Activated T-helper 1 cell treated with Interleukin-2 at 50 U/mL for 16 hours (primary cell): ENCODE data around the gene CCNG2.

Source experiments
- DNase-seq: peaks from one replicate; pipeline ENCODE4 v3.0.0-alpha.2; 2020; ENCODE audit warnings: low read depth

Gene CCNG2

GRCh38 chr4:77178560-77178959 lies 21.6 kb downstream of the CCNG2 start:
- DNase-seq, result no peak

- no peak for DNase-seq
These were observed 22.5 kb downstream of the CCNG2 start for GRCh38 chr4:77179519-77179918.

GRCh38 chr4:77181720-77182119 lies 24.7 kb downstream of the CCNG2 start:
- no peak for DNase-seq

GRCh38 chr4:77183777-77184420 lies 26.9 kb downstream of the CCNG2 start:
- no peak for DNase-seq

GRCh38 chr4:77184974-77185373 lies 28.0 kb downstream of the CCNG2 start:
- no peak for DNase-seq

- no peak for DNase-seq
These were observed 28.7 kb downstream of the CCNG2 start for GRCh38 chr4:77185686-77186085.

GRCh38 chr4:77187322-77187721 lies 30.3 kb downstream of the CCNG2 start:
- DNase-seq, result no peak

GRCh38 chr4:77188498-77189220 lies 31.7 kb downstream of the CCNG2 start:
- DNase-seq, result no peak

- no peak for DNase-seq
These were observed 32.4 kb downstream of the CCNG2 start for GRCh38 chr4:77189412-77189811.

GRCh38 chr4:77190053-77190452 lies 33.0 kb downstream of the CCNG2 start:
- DNase-seq, result no peak

- no peak for DNase-seq
These were observed 36.0 kb downstream of the CCNG2 start for GRCh38 chr4:77193046-77193445.

GRCh38 chr4:77193511-77194102 lies 36.6 kb downstream of the CCNG2 start:
- peak; percentile 54 for DNase-seq

GRCh38 chr4:77194366-77194765 lies 37.4 kb downstream of the CCNG2 start:
- no peak for DNase-seq

- no peak for DNase-seq
These were observed 38.0 kb downstream of the CCNG2 start for GRCh38 chr4:77194989-77195388.

GRCh38 chr4:77196866-77197265 lies 39.9 kb downstream of the CCNG2 start:
- DNase-seq, result no peak

- DNase-seq, result no peak
These were observed 40.4 kb downstream of the CCNG2 start for GRCh38 chr4:77197361-77197760.

- no peak for DNase-seq
These were observed 40.8 kb downstream of the CCNG2 start for GRCh38 chr4:77197831-77198230.

- no peak for DNase-seq
These were observed 42.3 kb downstream of the CCNG2 start for GRCh38 chr4:77199276-77199675.

- no peak for DNase-seq
These were observed 42.7 kb downstream of the CCNG2 start for GRCh38 chr4:77199701-77200100.

GRCh38 chr4:77201343-77201742 lies 44.3 kb downstream of the CCNG2 start:
- no peak for DNase-seq

GRCh38 chr4:77201857-77202256 lies 44.9 kb downstream of the CCNG2 start:
- DNase-seq, result no peak

- DNase-seq, result no peak
These were observed 45.5 kb downstream of the CCNG2 start for GRCh38 chr4:77202491-77202890.

- peak; percentile 26 for DNase-seq
These were observed 46.6 kb downstream of the CCNG2 start for GRCh38 chr4:77203380-77204197.
